Suppressor macrophage treated with lipopolysaccharide for 4 hours (primary cell): ENCODE data around the gene PTPN14.

ENCODE experiments used
- DNase-seq: peaks from one replicate; pipeline ENCODE4 v3.0.0-alpha.2; 2020

PTPN14 gene

GRCh38 chr1:214449371-214449770, 102.0 kb downstream of the PTPN14 start:
- no peak for DNase-seq

GRCh38 chr1:214448536-214448935, 102.9 kb downstream of the PTPN14 start:
- no peak for DNase-seq

- no peak for DNase-seq
These were observed 103.9 kb downstream of the PTPN14 start for GRCh38 chr1:214447557-214447871.

- DNase-seq: no peak
These were observed 104.4 kb downstream of the PTPN14 start for GRCh38 chr1:214446772-214447556.

GRCh38 chr1:214445831-214446614, 105.4 kb downstream of the PTPN14 start:
- DNase-seq: no peak

- DNase-seq: no peak
These were observed 106.2 kb downstream of the PTPN14 start for GRCh38 chr1:214445199-214445598.

GRCh38 chr1:214444182-214444939, 107.0 kb downstream of the PTPN14 start:
- DNase-seq: no peak

GRCh38 chr1:214441119-214441518, 110.3 kb downstream of the PTPN14 start:
- DNase-seq: peak; percentile 8

- DNase-seq: no peak
These were observed 111.0 kb downstream of the PTPN14 start for GRCh38 chr1:214440219-214440965.

GRCh38 chr1:214439352-214440119, 111.9 kb downstream of the PTPN14 start:
- DNase-seq: peak; percentile 41

GRCh38 chr1:214438530-214438929, 112.9 kb downstream of the PTPN14 start:
- no peak for DNase-seq

GRCh38 chr1:214438075-214438474, 113.3 kb downstream of the PTPN14 start:
- no peak for DNase-seq

GRCh38 chr1:214435867-214436266, 115.5 kb downstream of the PTPN14 start:
- DNase-seq: no peak

GRCh38 chr1:214432245-214432644, 119.2 kb downstream of the PTPN14 start:
- DNase-seq: no peak

- DNase-seq: no peak
These were observed 121.2 kb downstream of the PTPN14 start for GRCh38 chr1:214429951-214430770.

- DNase-seq: peak; percentile 30
These were observed 123.5 kb downstream of the PTPN14 start for GRCh38 chr1:214427871-214428277.

- no peak for DNase-seq
These were observed 125.0 kb downstream of the PTPN14 start for GRCh38 chr1:214426426-214426812.

GRCh38 chr1:214425716-214426425, 125.5 kb downstream of the PTPN14 start:
- DNase-seq: no peak

GRCh38 chr1:214425101-214425500, 126.3 kb downstream of the PTPN14 start:
- no peak for DNase-seq

GRCh38 chr1:214423045-214423444, 128.4 kb downstream of the PTPN14 start:
- no peak for DNase-seq
